Endothelial cell (in vitro differentiated cells): ENCODE measurements around the gene IFIH1. TPM values are rescaled to one million over a fixed set of nuclear protein-coding genes. Genes with fewer than 3 reads are reported as not detected.

ENCODE experiments used
- DNase-seq: peaks from one replicate; pipeline ENCODE4 v3.0.0; 2021; ENCODE audit warnings: low spot score
- H3K27ac Mint-ChIP-seq: one replicate; pipeline ENCODE4 v1.8.0; 2021; ENCODE audit warnings: mixed read lengths, inconsistent platforms; ENCODE audit not compliant: unreplicated experiment
- H3K27me3 Mint-ChIP-seq: one replicate; pipeline ENCODE4 v1.8.0; 2021; ENCODE audit warnings: mild to moderate bottlenecking, moderate library complexity, mixed read lengths, inconsistent platforms; ENCODE audit not compliant: unreplicated experiment
- H3K36me3 Mint-ChIP-seq: one replicate; pipeline ENCODE4 v1.8.0; 2021; ENCODE audit warnings: mild to moderate bottlenecking, low read depth, mixed read lengths, inconsistent platforms; ENCODE audit not compliant: unreplicated experiment
- H3K4me1 Mint-ChIP-seq: one replicate; pipeline ENCODE4 v1.8.0; 2021; ENCODE audit warnings: mild to moderate bottlenecking, mixed read lengths, inconsistent platforms; ENCODE audit not compliant: unreplicated experiment
- H3K4me3 Mint-ChIP-seq: one replicate; pipeline ENCODE4 v1.8.0; 2021; ENCODE audit warnings: mild to moderate bottlenecking, mixed read lengths, inconsistent platforms; ENCODE audit not compliant: unreplicated experiment
- H3K9me3 Mint-ChIP-seq: one replicate; pipeline ENCODE4 v1.8.0; 2021; ENCODE audit warnings: mixed read lengths, inconsistent platforms; ENCODE audit not compliant: unreplicated experiment
- CTCF ChIP-seq: fragments of 200-600 bp; sonication (generic); IDR thresholded peaks from one replicate; pipeline ENCODE4 v1.5.0; 2021; ENCODE audit warnings: antibody characterized with exemption; ENCODE audit not compliant: unreplicated experiment
- total RNA-seq: library from RNA; stranded (reverse); fragmentation: NEBNext Ultra II Directional; extraction: Animal tissue kit (Norgen Biotek cat#: 25700); gene quantifications from one replicate; pipeline ENCODE4 v1.2.1, GENCODE V29; 2021; ENCODE audit not compliant: unreplicated experiment

The IFIH1 gene
- total RNA-seq, 1 donor from 2014 or later, result 5.2 TPM

DNA sequence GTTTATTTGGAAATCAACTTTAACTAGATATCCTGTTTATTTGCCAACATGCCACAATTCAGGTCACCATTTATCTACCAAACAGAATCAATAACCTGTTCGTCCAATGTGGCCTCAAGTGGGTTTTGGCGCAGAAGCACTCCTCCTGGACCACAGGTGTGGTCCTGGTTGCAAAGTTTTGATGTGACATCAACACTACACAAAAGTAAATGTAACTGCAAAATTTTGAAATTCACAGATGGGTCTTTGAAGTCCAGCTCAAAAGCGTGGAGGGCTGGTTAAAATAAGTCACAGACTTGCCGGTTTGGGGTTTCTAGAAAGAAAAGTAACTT lies 25.0 kb upstream of the IFIH1 start:
- peak overlapping the region; percentile 84 for H3K27ac Mint-ChIP-seq

GRCh38 chr2:162342841-162343240 lies 24.4 kb upstream of the IFIH1 start:
- H3K9me3 Mint-ChIP-seq, result no peaks in the 10 kb centered on the region
- no peak for TF ChIP-seq CTCF
- DNase-seq, result no peak
- H3K27ac Mint-ChIP-seq, result peak overlapping the region; percentile 87
- peaks cover 32% of the 10 kb centered on the region for H3K4me1 Mint-ChIP-seq
- H3K36me3 Mint-ChIP-seq, result no peaks in the 10 kb centered on the region
- H3K27me3 Mint-ChIP-seq, result no peaks in the 10 kb centered on the region
- peak overlapping the region; percentile 97 for H3K4me3 Mint-ChIP-seq

More for the DNA sequence above, 25.0 kb upstream of the IFIH1 start:
- Mint-ChIP-seq H3K27me3 (no peaks in the 10 kb centered on the region), H3K36me3 (no peaks in the 10 kb centered on the region), H3K4me1 (peaks cover 32% of the 10 kb centered on the region), H3K9me3 (no peaks in the 10 kb centered on the region), H3K4me3 (peak overlapping the region; percentile 97)
- DNase-seq, result no peak
- no peak for TF ChIP-seq CTCF

DNA sequence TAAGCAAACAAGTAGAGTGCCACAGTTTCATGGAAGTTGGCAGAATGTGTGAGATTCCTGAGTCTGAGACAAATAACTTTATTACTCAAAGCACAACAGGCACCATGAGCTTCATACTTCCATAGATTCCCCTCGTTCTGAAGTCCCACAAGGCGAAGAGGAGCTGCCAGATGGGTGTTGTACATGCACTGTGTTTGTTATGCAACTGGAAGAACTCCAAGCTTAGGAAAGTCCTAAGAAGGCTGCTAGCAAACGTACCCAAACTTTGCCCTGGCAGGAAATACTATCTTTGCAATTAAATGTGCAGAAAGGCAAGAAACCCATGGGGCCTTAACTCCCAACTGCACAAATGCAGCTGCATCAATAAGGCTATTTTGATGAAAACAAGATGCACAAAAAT lies 23.8 kb upstream of the IFIH1 start:
- no peaks in the 10 kb centered on the region for H3K27me3 Mint-ChIP-seq
- peaks cover 32% of the 10 kb centered on the region for H3K4me1 Mint-ChIP-seq
- H3K36me3 Mint-ChIP-seq, result no peaks in the 10 kb centered on the region
- DNase-seq, result no peak
- no peak for TF ChIP-seq CTCF
- H3K4me3 Mint-ChIP-seq, result peak overlapping the region; percentile 31
- no peaks in the 10 kb centered on the region for H3K9me3 Mint-ChIP-seq
- peak overlapping the region; percentile 87 for H3K27ac Mint-ChIP-seq

DNA sequence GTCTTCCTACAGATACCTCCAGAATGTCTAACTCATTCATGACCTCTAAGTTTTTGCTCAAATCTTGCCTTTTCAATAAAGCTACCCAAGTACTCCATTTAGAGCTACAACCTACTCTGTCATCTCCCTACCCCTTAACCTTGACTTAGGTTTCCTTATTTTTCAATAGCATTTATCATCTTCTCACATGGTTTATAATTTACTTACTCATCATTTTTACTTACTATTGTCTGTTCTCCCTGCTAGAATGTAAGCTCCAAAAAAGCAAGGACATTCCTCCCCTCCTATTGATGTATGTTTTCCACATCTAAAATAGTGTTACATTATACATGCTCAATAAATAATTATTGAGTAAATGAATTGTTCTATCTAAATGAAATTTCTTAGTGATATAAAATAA lies 22.3 kb upstream of the IFIH1 start:
- Mint-ChIP-seq H3K4me1 (peaks cover 25% of the 10 kb centered on the region), H3K4me3 (no peak overlapping the region), H3K36me3 (no peaks in the 10 kb centered on the region), H3K27ac (no peak overlapping the region), H3K27me3 (no peaks in the 10 kb centered on the region), H3K9me3 (no peaks in the 10 kb centered on the region)
- no peak for TF ChIP-seq CTCF
- no peak for DNase-seq

DNA sequence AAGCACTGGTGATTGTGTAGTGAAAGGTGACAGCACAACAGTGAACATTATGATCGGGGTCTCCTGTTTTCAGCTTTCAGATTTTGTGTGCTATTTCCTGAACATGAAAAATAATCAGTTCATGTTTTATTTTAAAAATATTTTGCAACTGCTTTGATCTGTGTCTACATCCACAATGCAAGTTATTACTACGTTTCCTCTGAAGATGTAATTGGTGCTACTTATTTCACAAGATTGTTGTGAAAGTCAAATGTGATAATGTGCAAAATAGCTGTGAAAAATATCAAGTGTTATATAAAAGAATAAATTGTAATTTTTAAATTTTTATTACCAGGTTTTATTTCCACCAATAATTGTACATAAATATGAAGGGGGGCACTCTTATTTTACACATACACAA lies 19.4 kb upstream of the IFIH1 start:
- Mint-ChIP-seq H3K27ac (no peak overlapping the region), H3K27me3 (no peaks in the 10 kb centered on the region), H3K36me3 (no peaks in the 10 kb centered on the region), H3K9me3 (no peaks in the 10 kb centered on the region), H3K4me1 (peaks cover 9% of the 10 kb centered on the region), H3K4me3 (no peak overlapping the region)
- no peak for TF ChIP-seq CTCF
- DNase-seq, result no peak
